Dedifferentiated amniotic fluid mesenchymal stem cell (primary cell): ENCODE data around the gene C9.
"Not testable (repeated sequence)": the region's sequence is repeated elsewhere in the genome, so short reads cannot be mapped to it uniquely, and the experiment has no call there.

Experiments
- DNase-seq: peaks from one replicate; pipeline ENCODE4 v3.0.0-alpha.2; 2016; ENCODE audit errors: extremely low spot score

The C9 gene

GRCh38 chr5:39260095-39260494, 104.2 kb downstream of the C9 start:
- no peak for DNase-seq

GRCh38 chr5:39257554-39257953, 106.7 kb downstream of the C9 start:
- no peak for DNase-seq

GRCh38 chr5:39256477-39257235, 107.6 kb downstream of the C9 start:
- DNase-seq: peak; percentile 77

GRCh38 chr5:39255406-39255805, 108.9 kb downstream of the C9 start:
- DNase-seq: no peak

- no peak for DNase-seq
These were observed 109.6 kb downstream of the C9 start for GRCh38 chr5:39254671-39255070.

- no peak for DNase-seq
These were observed 111.1 kb downstream of the C9 start for GRCh38 chr5:39253196-39253595.

- DNase-seq: no peak
These were observed 114.6 kb downstream of the C9 start for GRCh38 chr5:39249564-39250274.

- DNase-seq: no peak
These were observed 115.2 kb downstream of the C9 start for GRCh38 chr5:39249069-39249468.

- DNase-seq: no peak
These were observed 123.5 kb downstream of the C9 start for GRCh38 chr5:39240750-39241149.

- DNase-seq: no peak
These were observed 125.8 kb downstream of the C9 start for GRCh38 chr5:39238366-39239105.

- no peak for DNase-seq
These were observed 127.6 kb downstream of the C9 start for GRCh38 chr5:39236718-39237117.

- DNase-seq: no peak
These were observed 128.6 kb downstream of the C9 start for GRCh38 chr5:39235648-39236047.

- DNase-seq: not testable (repeated sequence)
These were observed 129.8 kb downstream of the C9 start for GRCh38 chr5:39234494-39234893.
